Heart left ventricle (tissue), 16 donors: ENCODE data around the gene DSC3. TPM values are rescaled to one million over a fixed set of nuclear protein-coding genes. Genes with fewer than 3 reads are reported as not detected.

Experiments
- ATAC-seq, 4 donors: fragments of 200-7000 bp; cut with Tn5 transposase; one replicate each; pipeline ENCODE4 v1.9.1; 2020 to 2022; ENCODE audit warnings: moderate library complexity in 4 of 4, mild to moderate bottlenecking in 3 of 4, moderate number of reproducible peaks in 1 of 4
- DNase-seq, 5 donors: peaks; one replicate each; pipeline ENCODE4 v3.0.0-alpha.2; 2020
- H3K27ac ChIP-seq, 12 donors: fragments of 200-600 bp; sonication (generic) in 4 of 12; one replicate each; pipeline versions ENCODE4 v1.5.0 to v1.8.0; 2016 to 2022; ENCODE audit warnings: mild to moderate bottlenecking in 2 of 12
- H3K27me3 ChIP-seq, 9 donors: fragments of 200-600 bp; sonication (generic) in 2 of 9; one replicate each; pipeline versions ENCODE4 v1.5.1 to v1.8.0; 2016 to 2022; ENCODE audit warnings: mild to moderate bottlenecking in 3 of 9
- H3K36me3 ChIP-seq, 9 donors: fragments of 200-600 bp; sonication (generic) in 2 of 9; one replicate each; pipeline versions ENCODE4 v1.5.0 to v1.8.0; 2018 to 2022; ENCODE audit warnings: mild to moderate bottlenecking in 2 of 9
- H3K4me1 ChIP-seq, 12 donors: fragments of 200-600 bp; sonication (generic) in 4 of 12; one replicate each; pipeline versions ENCODE4 v1.5.0 to v1.8.0; 2016 to 2022; ENCODE audit warnings: mild to moderate bottlenecking in 3 of 12
- H3K4me3 ChIP-seq, 12 donors: fragments of 200-600 bp; sonication (generic) in 4 of 12; one replicate each; pipeline versions ENCODE4 v1.5.0 to v1.8.0; 2017 to 2022; ENCODE audit warnings: mild to moderate bottlenecking in 9 of 12, moderate library complexity in 4 of 12
- H3K9me3 ChIP-seq, 12 donors: fragments of 200-600 bp; sonication (generic) in 4 of 12; one replicate each; pipeline versions ENCODE4 v1.5.0 to v1.8.0; 2016 to 2022; ENCODE audit warnings: mild to moderate bottlenecking in 1 of 12
- CTCF ChIP-seq, 12 donors: fragments of 200-600 bp; sonication (generic) in 4 of 12; IDR thresholded peaks; one replicate each; pipeline versions ENCODE4 v1.5.0 to v1.8.0; 2018 to 2022; ENCODE audit warnings: antibody characterized with exemption in 12 of 12, mild to moderate bottlenecking in 5 of 12
- POLR2A ChIP-seq, 2 donors: fragments of 450-650 bp; IDR thresholded peaks; one replicate each; pipeline ENCODE4 v1.6.1; 2017; ENCODE audit warnings: antibody characterized with exemption in 2 of 2, mild to moderate bottlenecking in 2 of 2, moderate library complexity in 2 of 2
- WGBS, 4 donors: extraction: QIAGEN DNeasy Blood & Tissue Kit in 2 of 4; methylation state at CpG; one replicate each; pipeline versions ENCODE4 v1.1.5 to v1.1.7; 2013 to 2018; 5-methylcytosine and 5-hydroxymethylcytosine counted together
- intact Hi-C, 10 donors: fragments of 100-400 bp; cut with DNase I; formaldehyde crosslinking; loops; one replicate each; pipeline versions ENCODE4 v1.11.1 to v1.14.2; 2022
- polyA plus RNA-seq, 2 donors: library from polyadenylated mRNA; stranded (reverse); fragments of 200-250 nt; gene quantifications; one replicate each; pipeline ENCODE4 v1.2.3, GENCODE V29; 2013
- total RNA-seq, 9 donors: library from RNA; depleted of rRNA in 2 of 9; stranded (reverse); fragments of >200 nt in 2 of 9; fragmentation: NEBNext Ultra II Directional in 3 of 9; extraction: Animal tissue kit (Norgen Biotek cat#: 25700) in 3 of 9; gene quantifications; one replicate each; pipeline versions ENCODE4 v1.1.0 to v1.2.4, GENCODE V29; 2016 to 2023
- donor health status: ischemic (EF 13 %, LVEDD 7.1; RV severe dilation, severe dysfunction).
- donor health status: healthy with polysubstance abuse.
- donor health status: DM: no; HTN: yes; CAD: no.
- donor health status: DM: no; HTN: no; CAD: no.
- donor health status: ischemic (EF 25% LVEDD 6.9; RV normal size, moderate dysfunction).
- donor health status: ischemic (EF 25% LVEDD 5.7; RV mildly dilated, moderate dysfunction).
- donor health status: healthy.
- donor health status: DM: yes; HTN: yes; CAD: no.
- donor health status: ischemic (EF 35%, LVEDD 5.7; RV mildly dilated, moderate dysfunction).
- donor health status: nonischemic (EF 11% LVEDD 7.7; RV severe dilation, severe dysfunction).
- donor health status: DM: yes; HTN: yes; CAD: no.
- donor health status: PGD.
- donor health status: ischemic (EF 29% LVEDD 5.4; RV normal size, mild dysfunction).
- donor health status: nonischemic (EF 23%, LVEDD 6.1; RV moderate dilation, normal function).

The DSC3 gene
- total and polyA plus RNA-seq, 11 donors = 0.04 to 10.9 (median 0.13) TPM; not detected in 2

GRCh38 chr18:30965237-30965636 lies 77.3 kb downstream of the DSC3 start:
- Histone ChIP-seq H3K9me3 (no peaks in the 10 kb centered on the region), H3K4me1 (no peaks in the 10 kb centered on the region), H3K27me3 (no peaks in the 10 kb centered on the region), H3K4me3 (no peak overlapping the region), H3K36me3 (no peaks in the 10 kb centered on the region), H3K27ac (no peak overlapping the region)
- WGBS, 4 donors = 93 to 98% (median 94%) methylated on average over 4 of the region's 4 CpGs
- TF ChIP-seq CTCF (IDR thresholded peaks at IDR 0.05) (no peak), POLR2A (IDR thresholded peaks at IDR 0.05) (no peak)
- ATAC-seq (no peak), DNase-seq (no peak)
- intact Hi-C loops = no loop called here

- Histone ChIP-seq H3K4me3 (no peak overlapping the region), H3K4me1 (no peaks in the 10 kb centered on the region), H3K27me3 (no peaks in the 10 kb centered on the region), H3K27ac (no peak overlapping the region), H3K9me3 (no peaks in the 10 kb centered on the region), H3K36me3 (no peaks in the 10 kb centered on the region)
- WGBS, 4 donors = 93 to 97% (median 96%) methylated on average over 6 of the region's 6 CpGs
- no peak for DNase-seq
- no peak for TF ChIP-seq POLR2A (IDR thresholded peaks at IDR 0.05)
- no peak for TF ChIP-seq CTCF (IDR thresholded peaks at IDR 0.05)
- no peak for ATAC-seq
- intact Hi-C loops = no loop called here
Observed at GRCh38 chr18:30960661-30961060, 81.9 kb downstream of the DSC3 start.

GRCh38 chr18:30957066-30957465 lies 85.5 kb downstream of the DSC3 start:
- no peaks in the 10 kb centered on the region for H3K36me3 ChIP-seq
- DNase-seq (no peak), ATAC-seq (no peak)
- TF ChIP-seq POLR2A (IDR thresholded peaks at IDR 0.05) (no peak), CTCF (IDR thresholded peaks at IDR 0.05) (no peak)
- no peak overlapping the region for H3K4me3 ChIP-seq
- no peaks in the 10 kb centered on the region for H3K9me3 ChIP-seq
- no peak overlapping the region for H3K27ac ChIP-seq
- 77 to 87% (median 82%) methylated on average over 2 of the region's 2 CpGs for WGBS, 4 donors
- no peaks in the 10 kb centered on the region for H3K4me1 ChIP-seq
- intact Hi-C loops = no loop called here
- H3K27me3 ChIP-seq = no peaks in the 10 kb centered on the region

- Histone ChIP-seq H3K36me3 (no peaks in the 10 kb centered on the region), H3K4me3 (no peak overlapping the region), H3K4me1 (no peaks in the 10 kb centered on the region), H3K9me3 (no peaks in the 10 kb centered on the region), H3K27me3 (no peaks in the 10 kb centered on the region), H3K27ac (no peak overlapping the region)
- DNase-seq (no peak), ATAC-seq (no peak)
- TF ChIP-seq POLR2A (IDR thresholded peaks at IDR 0.05) = no peak
- TF ChIP-seq CTCF (IDR thresholded peaks at IDR 0.05) = no peak
- intact Hi-C loops = no loop called here
- WGBS, 4 donors = 75 to 86% (median 83%) methylated on average over 3 of the region's 3 CpGs
Observed at GRCh38 chr18:30954262-30954661, 88.3 kb downstream of the DSC3 start.
